Hepatic stellate cell (primary cell): ENCODE measurements around the gene FKRP.
A peak's percentile ranks its signal among the peaks of the same experiment; 100 is the strongest.

Source experiments
- DNase-seq: peaks from one replicate; pipeline ENCODE4 v3.0.0; 2011; ENCODE audit warnings: low spot score

Gene FKRP

DNA sequence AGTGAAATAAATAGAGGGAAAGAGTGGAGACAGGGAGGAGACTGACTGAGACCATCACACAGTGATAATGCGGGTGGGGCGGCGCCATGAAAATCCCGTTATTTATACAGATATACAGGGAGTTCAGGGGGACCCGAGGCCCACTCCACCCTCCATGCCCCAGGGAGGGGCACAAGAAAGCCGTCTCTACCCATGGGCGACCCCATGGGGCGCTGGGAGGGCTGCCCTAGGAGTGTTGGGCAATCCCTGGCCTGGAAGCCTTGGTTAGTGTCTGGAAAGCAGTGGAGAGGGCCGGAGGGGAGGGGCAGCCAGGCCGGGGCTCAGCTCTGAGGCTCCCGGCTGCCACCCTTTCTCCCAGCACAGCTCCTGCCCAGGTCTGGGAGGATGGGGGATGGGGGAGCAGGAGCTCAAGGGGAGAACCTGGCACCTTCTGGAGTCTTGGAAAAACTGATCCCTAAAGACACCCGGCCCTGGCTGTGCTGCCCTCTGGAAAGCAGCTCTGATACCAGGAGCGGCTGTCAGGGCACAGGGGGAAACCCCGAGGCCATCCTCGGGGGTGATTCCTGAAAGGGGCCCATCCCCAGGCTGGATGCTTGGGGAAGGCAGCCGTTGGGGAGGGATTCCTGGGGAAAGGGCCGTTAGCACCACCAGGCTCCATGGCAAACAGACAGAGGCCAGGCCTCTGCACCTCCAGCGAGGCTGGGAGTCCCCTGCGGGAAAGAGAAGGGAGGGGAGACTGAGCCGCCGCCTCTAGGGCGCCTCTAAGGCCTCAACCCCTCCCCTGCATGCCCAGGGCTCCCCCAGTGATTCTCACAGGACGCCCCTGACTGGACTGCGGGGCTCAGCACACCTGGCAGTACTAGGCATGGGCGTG lies 26.0 kb upstream of the FKRP start:
- DNase-seq: no peak

DNA sequence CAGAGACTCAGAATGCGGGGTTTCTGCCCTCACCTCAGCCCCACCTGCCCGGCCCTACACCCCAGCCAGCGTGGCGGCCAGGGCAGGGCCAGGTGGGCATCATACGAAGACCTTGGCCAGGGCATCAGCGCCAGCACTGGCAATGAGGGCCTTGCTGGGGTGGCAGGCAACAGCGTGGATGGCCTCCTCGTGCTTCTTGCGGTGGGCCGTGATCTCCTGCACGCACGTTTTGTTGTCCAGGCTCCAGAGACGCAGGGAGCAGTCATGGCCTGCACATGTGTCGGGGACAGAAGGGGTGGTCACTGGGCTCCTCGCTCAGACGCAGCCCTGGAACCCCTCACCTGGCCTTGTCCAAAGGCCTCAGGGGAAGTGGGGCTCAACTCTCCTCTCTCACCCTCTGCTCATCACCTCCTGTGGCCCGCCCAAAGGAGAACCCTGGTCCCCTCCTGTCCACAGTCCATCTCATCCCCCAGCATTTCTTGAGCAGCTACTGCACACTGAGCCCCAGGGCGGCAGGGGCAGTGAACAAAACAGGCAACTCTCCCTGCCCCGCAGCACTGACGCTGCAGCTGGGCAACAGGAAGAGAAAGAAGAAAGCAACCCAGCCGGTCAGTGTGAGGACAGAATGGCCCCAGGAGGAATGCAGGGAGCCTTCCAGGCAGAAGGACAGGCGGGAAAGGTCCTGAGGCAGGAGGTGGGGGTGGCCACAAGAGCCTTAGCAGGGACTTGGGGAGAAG lies 25.2 kb upstream of the FKRP start:
- no peak for DNase-seq

GRCh38 chr19:46721269-46722003 lies 24.4 kb upstream of the FKRP start:
- DNase-seq: no peak

DNA sequence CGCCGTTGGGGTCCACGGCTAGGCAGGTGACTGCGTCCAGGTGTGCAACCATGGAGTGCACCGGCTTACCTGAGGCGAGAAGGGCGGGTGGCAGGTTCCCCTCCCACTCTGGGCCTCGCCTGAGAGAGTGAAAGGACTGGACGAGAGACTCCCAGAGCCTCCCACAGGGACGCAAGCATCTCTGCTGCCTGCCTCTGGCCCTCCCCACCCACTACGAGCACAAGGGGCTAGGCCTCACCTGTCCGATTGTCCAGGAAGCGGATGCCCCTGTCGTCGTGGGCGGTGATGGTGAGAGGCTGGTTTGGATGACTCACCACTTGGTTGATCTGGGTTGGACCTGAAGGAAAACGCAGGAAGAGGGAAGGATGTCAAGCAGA lies 23.9 kb upstream of the FKRP start:
- DNase-seq: no peak

GRCh38 chr19:46722421-46723022 lies 23.3 kb upstream of the FKRP start:
- DNase-seq: no peak

- no peak for DNase-seq
Observed at GRCh38 chr19:46723023-46723461, 22.8 kb upstream of the FKRP start.

- no peak for DNase-seq
Observed at GRCh38 chr19:46723471-46723870, 22.4 kb upstream of the FKRP start.

DNA sequence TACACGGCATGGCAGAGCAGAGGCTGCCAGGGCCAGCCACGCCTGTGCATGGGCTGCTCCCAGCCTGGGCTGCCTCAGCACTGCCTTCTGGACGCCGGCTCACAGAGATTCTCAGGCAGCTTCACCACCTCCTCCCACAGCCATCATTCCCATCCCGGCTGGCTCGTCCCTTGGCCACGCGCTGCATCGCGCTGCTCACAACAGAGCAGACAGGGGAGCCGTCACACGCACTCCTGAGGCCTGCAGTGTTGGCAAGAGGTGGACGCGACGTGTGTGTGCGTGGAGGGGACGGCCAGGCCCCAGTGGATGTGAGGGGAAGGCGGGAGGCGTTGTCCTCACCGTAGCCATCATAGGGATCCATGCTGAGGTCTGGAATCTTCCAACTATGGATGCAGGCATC lies 21.4 kb upstream of the FKRP start:
- DNase-seq: no peak

DNA sequence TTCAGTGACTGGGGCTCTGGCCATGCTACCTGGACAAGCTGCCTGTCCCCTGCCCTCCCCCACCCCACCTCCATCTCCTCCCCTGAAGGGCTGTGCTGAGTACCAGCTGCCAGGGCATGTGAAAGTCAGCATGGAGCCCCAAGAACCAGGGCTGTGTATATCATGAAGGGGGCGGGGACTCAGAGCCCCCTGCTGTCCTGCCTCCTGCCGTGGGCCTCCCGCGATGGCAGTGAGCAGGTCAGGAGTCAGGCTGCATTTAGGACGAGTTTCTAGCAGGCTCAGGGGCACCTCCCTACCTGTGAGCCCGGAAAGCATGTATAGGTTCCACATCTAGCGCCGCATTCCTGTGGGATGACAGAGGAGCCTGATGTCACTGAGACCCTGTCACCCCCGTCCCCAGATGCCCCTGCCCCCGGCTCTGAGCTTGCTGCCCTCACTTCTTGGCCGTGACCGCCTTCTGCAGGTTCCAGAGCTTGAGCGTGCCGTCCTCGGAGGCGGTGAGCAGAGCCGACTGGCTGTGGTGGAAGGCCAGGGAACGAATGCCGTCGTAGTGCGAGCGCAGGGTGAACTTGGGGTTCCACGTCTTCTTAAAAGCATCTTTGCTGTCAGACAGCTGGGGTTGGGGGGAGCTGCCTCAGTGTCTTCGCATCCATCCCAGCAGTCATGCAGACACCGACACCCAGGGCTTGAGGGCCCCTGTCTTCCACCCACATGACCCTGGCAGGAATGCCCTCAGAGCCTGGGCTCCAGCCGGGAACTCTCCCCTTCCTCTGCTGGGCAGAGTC lies 20.6 kb upstream of the FKRP start:
- DNase-seq: no peak

- DNase-seq: no peak
Observed at GRCh38 chr19:46725859-46726393, 19.9 kb upstream of the FKRP start.

DNA sequence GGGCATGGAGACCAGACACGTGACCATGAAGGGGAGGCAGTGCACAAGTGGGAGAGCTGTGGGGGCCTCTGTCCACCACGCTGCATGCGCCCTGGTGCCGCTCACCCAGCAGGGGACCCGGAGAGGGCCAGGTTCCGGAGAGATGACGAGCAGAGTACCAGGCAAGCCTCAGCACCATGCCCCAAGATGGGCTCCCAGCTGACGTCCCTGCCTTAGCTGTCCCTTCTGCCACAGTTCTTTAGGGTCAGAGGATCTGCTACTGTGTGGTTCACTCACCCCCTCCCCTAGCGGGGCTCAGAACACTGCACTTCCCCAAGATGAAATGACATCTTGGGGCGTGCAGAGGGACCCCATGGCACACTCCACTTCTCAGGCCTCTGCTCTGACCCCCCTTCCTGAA lies 19.3 kb upstream of the FKRP start:
- DNase-seq: no peak

- DNase-seq: no peak
Observed at GRCh38 chr19:46726971-46727501, 18.8 kb upstream of the FKRP start.

GRCh38 chr19:46727757-46728156 lies 18.1 kb upstream of the FKRP start:
- no peak for DNase-seq

- DNase-seq: no peak
Observed at GRCh38 chr19:46728208-46728607, 17.6 kb upstream of the FKRP start.

DNA sequence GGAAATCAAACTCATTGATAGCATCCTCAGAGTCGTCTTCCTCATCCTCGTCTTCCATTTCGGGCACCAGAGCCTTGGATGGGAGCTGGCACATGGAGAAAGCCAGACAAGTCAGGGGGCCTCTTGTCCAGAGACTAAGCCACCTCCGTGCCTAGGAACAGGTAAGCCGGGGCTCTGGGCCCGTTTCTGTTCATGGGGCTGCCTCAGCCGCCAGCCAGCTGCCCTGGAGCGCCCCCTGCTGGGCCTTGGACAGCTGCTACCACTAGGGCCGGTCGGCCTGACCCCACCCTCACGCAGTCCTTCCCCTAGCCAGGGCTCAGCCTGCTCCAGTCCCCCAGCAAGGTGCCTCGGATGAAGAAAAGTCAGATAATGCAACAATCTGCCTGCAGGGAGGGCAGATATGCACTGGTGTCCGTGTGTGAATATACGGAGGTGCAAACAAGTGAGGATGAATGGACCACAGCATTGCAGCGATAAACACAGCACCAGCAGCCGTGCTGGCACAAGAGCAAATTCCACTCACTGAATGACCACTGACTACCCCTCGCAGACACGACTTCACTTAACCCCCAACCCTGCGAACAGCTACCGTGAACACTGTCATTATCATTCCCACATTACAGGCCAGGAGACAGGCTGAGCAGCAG lies 17.0 kb upstream of the FKRP start:
- DNase-seq: peak; percentile 90

GRCh38 chr19:46729696-46730095 lies 16.2 kb upstream of the FKRP start:
- no peak for DNase-seq

- no peak for DNase-seq
Observed at GRCh38 chr19:46730187-46730586, 15.7 kb upstream of the FKRP start.

DNA sequence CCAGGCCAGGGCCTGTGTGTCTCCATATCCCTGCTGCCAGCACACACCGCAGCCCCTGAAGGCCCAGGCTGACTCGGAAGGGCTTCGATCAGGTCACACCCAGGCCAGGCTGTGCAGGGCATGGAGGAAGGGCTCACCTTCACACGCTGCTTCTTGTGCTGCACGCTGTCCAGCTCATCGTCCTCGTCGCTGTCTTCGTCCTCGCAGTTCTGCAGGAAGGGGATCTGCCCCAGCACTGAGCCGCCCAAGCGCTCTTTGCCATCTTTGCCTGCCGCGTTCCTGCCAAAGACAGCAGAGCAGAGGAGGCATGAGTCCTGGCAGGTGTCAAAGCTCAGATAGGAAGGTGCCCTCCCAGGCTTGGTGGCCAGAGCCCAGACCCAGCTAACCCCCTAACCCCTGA lies 15.3 kb upstream of the FKRP start:
- DNase-seq: no peak

DNA sequence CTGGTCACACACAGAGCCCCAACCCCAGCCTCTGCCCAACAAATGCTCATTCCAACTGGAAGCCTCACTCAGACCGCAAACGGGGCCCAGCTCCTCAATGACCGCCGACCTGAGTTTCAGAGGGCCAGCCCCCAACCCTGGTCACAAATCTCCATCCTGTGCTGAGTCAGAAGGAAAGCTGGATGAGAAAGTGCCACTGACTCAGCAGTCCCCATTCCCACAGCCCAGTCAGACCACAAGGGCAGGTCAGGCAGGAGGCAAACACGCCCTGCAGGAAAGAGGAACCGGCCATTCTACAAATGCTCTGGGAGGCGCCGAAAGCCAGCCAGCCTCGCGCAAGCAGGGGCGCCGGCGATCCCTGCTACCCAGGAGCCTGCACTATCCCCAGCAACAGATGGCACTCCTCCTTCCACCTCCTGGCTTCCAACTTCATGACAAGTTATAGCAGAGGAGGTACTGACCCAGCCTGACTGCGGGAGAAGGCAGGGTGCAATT lies 14.8 kb upstream of the FKRP start:
- DNase-seq: peak; percentile 97

- no peak for DNase-seq
Observed at GRCh38 chr19:46731584-46731983, 14.3 kb upstream of the FKRP start.
